Measurements from ENCODE around the gene CD209. TPM values are rescaled to one million over a fixed set of nuclear protein-coding genes. Genes with fewer than 3 reads are reported as not detected.
A peak's percentile ranks its signal among the peaks of the same experiment; 100 is the strongest.

Gene CD209
- total RNA-seq, 1 donor from 2014 or later = 10.6 TPM

DNA sequence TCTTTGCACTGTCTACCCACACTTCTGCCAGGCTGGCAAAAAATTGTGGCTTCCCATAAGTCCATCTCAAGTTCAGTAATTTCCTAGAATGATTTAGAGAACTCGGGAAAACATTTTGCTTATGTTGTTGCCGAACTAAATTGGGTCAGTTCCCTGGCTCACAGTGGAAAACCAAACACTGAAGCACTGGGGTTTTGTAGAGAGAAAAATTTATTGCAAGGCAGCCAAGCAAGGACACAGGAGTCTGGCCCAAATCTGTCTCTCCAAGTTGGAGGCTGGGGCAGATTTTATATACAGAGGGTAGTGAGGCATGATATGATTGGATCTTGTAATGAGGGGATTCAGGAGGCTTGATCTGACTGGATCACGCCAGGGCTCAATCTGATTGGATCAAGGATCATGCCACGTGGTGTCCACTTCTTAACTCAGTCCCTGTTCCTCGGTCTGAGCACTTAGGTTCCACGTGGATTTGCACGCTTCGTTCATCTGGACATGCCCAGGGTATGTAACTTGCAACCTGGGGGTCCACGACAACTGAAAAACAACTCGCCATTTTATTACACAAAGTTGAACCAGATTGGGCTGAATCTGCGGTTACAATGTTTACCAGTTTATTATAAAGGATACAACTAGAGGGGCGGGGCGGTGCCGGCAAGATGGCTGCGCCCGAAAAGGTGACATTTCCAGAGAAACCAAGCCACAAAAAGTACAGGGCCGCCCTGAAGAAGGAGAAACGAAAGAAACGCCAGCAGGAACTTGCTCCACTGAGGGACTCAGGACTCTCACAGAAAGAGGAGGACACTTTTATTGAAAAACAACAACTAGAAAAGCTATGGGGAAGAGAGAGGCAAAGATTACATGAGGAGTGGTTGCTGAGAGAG lies 7.3 kb downstream of the CD209 start:
- no peaks in the 10 kb centered on the region for H3K4me1 ChIP-seq
- intact Hi-C loops (cut with DNase I) = no loop called here
- ATAC-seq = no peak
- H3K27me3 ChIP-seq = no peaks in the 10 kb centered on the region
- TF ChIP-seq, protein P1, sequence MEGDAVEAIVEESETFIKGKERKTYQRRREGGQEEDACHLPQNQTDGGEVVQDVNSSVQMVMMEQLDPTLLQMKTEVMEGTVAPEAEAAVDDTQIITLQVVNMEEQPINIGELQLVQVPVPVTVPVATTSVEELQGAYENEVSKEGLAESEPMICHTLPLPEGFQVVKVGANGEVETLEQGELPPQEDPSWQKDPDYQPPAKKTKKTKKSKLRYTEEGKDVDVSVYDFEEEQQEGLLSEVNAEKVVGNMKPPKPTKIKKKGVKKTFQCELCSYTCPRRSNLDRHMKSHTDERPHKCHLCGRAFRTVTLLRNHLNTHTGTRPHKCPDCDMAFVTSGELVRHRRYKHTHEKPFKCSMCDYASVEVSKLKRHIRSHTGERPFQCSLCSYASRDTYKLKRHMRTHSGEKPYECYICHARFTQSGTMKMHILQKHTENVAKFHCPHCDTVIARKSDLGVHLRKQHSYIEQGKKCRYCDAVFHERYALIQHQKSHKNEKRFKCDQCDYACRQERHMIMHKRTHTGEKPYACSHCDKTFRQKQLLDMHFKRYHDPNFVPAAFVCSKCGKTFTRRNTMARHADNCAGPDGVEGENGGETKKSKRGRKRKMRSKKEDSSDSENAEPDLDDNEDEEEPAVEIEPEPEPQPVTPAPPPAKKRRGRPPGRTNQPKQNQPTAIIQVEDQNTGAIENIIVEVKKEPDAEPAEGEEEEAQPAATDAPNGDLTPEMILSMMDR (IDR thresholded peaks at IDR 0.05) = no peak
- no peaks in the 10 kb centered on the region for H3K9me3 ChIP-seq
- no peak for DNase-seq
- no peaks in the 10 kb centered on the region for H3K36me3 ChIP-seq
- H3K27ac ChIP-seq = no peak overlapping the region
- no peak overlapping the region for H3K4me3 ChIP-seq

DNA sequence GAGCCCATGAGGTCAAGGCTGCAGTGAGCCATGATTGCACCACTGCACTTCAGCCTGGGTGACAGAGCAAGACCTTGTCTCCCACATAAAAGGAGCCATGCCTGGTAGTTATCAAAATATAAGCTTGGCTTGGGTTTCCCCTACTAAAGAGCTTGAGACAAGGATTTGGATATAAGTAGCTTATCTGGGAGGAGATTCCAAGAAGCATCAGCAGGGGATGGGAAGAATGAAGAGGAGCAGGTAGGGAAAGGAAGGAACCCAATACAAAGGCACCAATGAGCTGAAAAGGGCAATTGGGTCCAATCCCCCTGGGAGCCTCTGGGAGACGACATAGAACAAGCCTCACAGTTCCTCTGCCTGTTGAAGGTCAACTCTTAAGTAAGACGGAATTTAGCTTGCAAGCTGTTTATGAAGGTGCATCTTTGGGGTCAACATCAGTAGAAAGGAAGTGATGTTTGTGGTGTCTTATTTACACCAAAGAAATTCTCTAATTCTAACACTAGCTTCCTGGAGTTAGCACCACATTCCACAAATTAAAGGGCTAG lies 8.1 kb downstream of the CD209 start:
- intact Hi-C loops (cut with DNase I) = no loop called here
- Histone ChIP-seq H3K4me3 (no peak overlapping the region), H3K9me3 (no peaks in the 10 kb centered on the region), H3K4me1 (no peaks in the 10 kb centered on the region), H3K27ac (no peak overlapping the region), H3K27me3 (no peaks in the 10 kb centered on the region), H3K36me3 (no peaks in the 10 kb centered on the region)
- no peak for ATAC-seq
- TF ChIP-seq, protein P1 (IDR thresholded peaks at IDR 0.05) = no peak
- no peak for DNase-seq

DNA sequence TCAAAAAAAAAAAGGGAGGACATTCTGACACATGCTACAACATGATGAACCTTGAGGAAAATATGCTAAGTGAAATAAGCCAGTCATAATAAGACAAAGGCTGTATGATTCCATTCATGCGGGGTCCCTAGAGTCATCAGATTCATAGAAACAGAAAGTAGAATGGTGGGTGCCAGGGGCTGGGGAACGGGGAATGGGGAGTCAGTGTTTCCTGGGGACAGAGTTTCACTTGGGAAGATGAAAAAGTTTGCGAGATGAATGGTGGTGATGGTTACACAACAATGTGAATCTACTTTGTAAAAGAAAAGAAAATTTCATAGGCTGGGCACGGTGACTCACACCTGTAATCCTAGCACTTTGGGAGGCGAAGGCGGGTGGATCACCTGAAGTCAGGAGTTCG lies 9.3 kb downstream of the CD209 start:
- Histone ChIP-seq H3K4me1 (peaks cover 3% of the 10 kb centered on the region), H3K9me3 (no peaks in the 10 kb centered on the region), H3K4me3 (no peak overlapping the region), H3K36me3 (no peaks in the 10 kb centered on the region), H3K27ac (no peak overlapping the region), H3K27me3 (no peaks in the 10 kb centered on the region)
- no peak for ATAC-seq
- TF ChIP-seq, protein P1 (IDR thresholded peaks at IDR 0.05) = no peak
- intact Hi-C loops (cut with DNase I) = no loop called here
- DNase-seq = peak; percentile 21

DNA sequence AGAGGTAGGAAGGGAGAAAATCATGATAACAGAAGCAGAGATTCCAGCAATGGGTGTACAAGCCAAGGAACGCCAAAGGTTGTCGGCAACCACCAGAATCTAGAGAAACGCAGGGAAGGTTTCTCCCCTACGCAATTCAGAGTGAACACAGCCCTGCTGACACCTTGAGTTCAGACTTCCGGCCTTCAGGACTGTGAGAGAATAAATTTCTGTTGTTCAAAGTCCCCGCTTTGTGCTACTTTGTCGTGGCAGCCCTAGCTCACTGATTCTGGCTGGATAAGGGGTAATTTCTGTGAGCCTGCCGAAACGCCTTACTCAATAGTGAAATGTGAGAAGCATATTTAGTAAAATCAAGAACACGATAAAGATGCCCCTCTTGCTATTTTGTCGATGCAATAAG lies 10.1 kb downstream of the CD209 start:
- no peaks in the 10 kb centered on the region for H3K27me3 ChIP-seq
- no peak overlapping the region for H3K4me3 ChIP-seq
- H3K36me3 ChIP-seq = no peaks in the 10 kb centered on the region
- H3K4me1 ChIP-seq = peaks cover 3% of the 10 kb centered on the region
- DNase-seq = peak; percentile 6
- ATAC-seq = no peak
- intact Hi-C loops (cut with DNase I) = no loop called here
- H3K27ac ChIP-seq = no peak overlapping the region
- H3K9me3 ChIP-seq = no peaks in the 10 kb centered on the region
- TF ChIP-seq, protein P1 (IDR thresholded peaks at IDR 0.05) = no peak

DNA sequence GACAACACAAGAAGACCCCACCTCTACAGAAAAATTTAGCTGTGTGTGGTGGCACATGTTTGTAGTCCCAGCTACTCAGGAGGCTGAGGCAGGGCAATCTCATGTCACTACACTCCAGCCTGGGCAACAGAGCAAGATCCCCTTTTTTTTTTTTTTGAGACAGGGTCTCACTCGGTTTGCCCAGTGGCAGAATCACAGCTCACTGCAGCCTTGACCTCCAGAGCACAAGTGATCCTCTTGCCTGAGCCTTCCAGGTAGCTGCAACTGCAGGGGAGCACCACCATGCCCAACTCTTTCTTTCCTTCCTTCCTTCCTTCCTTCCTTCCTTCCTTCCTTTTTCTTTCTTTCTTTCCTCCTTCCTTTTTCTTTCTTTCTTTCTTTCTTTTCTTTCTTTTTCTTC lies 11.2 kb downstream of the CD209 start:
- TF ChIP-seq, protein P1 (IDR thresholded peaks at IDR 0.05) = no peak
- peak; percentile 6 for DNase-seq
- no peak for ATAC-seq
- intact Hi-C loops (cut with DNase I) = no loop called here
- Histone ChIP-seq H3K4me1 (peaks cover 3% of the 10 kb centered on the region), H3K36me3 (no peaks in the 10 kb centered on the region), H3K27me3 (peaks cover 11% of the 10 kb centered on the region), H3K9me3 (no peaks in the 10 kb centered on the region), H3K27ac (no peak overlapping the region), H3K4me3 (no peak overlapping the region)

All from upper lobe of right lung (tissue), 1 donor.